HEK293 (cell line): ENCODE data around the gene GPR84.

Experiments used
- CTCF ChIA-PET: fragments of 350-600 bp; formaldehyde crosslinking; extraction: SDS; loops from one replicate; lab custom pipeline; 2021; ENCODE audit warnings: antibody characterized with exemption; lab: Yijun Ruan, JAX
- POLR2A ChIA-PET: fragments of 300-600 bp; formaldehyde crosslinking; extraction: SDS; loops from one replicate; lab custom pipeline; 2020; ENCODE audit warnings: antibody characterized with exemption, inconsistent platforms; lab: Yijun Ruan, JAX
- H3K27ac ChIP-seq: fragments of 200-500 bp; sonication (Bioruptor generic); 2 replicates; pipeline ENCODE4 v1.5.1; 2014; ENCODE audit warnings: low read depth, low read length, control low read depth, inconsistent platforms; ENCODE audit errors: extremely low read depth
- H3K36me3 ChIP-seq, 2 experiments: fragments of 200-500 bp in 1 of 2; sonication (Bioruptor generic) in 1 of 2; 1 replicate in 1 of 2; 2 replicates in 1 of 2; pipeline ENCODE4 v1.5.1; 2014 to 2017; ENCODE audit warnings: inconsistent platforms in 2 of 2, low read length in 2 of 2; ENCODE audit not compliant: control insufficient read depth in 2 of 2, insufficient read depth in 1 of 2
- H3K4me1 ChIP-seq: fragments of 200-500 bp; sonication (Bioruptor generic); 2 replicates; pipeline ENCODE4 v1.5.1; 2014; ENCODE audit warnings: mild to moderate bottlenecking, low read length, inconsistent platforms; ENCODE audit not compliant: control insufficient read depth, insufficient read depth
- H3K4me3 ChIP-seq: 2 replicates; pipeline ENCODE4 v1.5.1; 2011; ENCODE audit warnings: low read depth, mild to moderate bottlenecking, control low read depth, low read length, moderate library complexity
- H3K9me3 ChIP-seq: fragments of 200-500 bp; sonication (Bioruptor generic); 2 replicates; pipeline ENCODE4 v1.5.1; 2014; ENCODE audit warnings: low read depth, low read length, inconsistent platforms; ENCODE audit not compliant: control insufficient read depth, insufficient read depth
- FEZF1 ChIP-seq: fragments of 450-650 bp; formaldehyde crosslinking; IDR thresholded peaks from 2 replicates; pipeline ENCODE4 v1.5.1; 2016; ENCODE audit warnings: missing biosample characterization, missing genetic modification characterization
- HOXA7 ChIP-seq: sonication (generic); formaldehyde crosslinking; IDR thresholded peaks from 2 replicates; pipeline ENCODE4 v1.8.1; 2022; ENCODE audit warnings: missing genetic modification reagents, borderline replicate concordance
- KLF10 ChIP-seq: fragments of 450-650 bp; IDR thresholded peaks from 2 replicates; pipeline ENCODE4 v1.5.1; 2018; ENCODE audit warnings: missing biosample characterization, mild to moderate bottlenecking, missing genetic modification characterization
- KLF8 ChIP-seq: fragments of 450-650 bp; formaldehyde crosslinking; IDR thresholded peaks from 2 replicates; pipeline ENCODE4 v1.5.1; 2016; ENCODE audit warnings: missing biosample characterization, missing genetic modification characterization
- MZF1 ChIP-seq: fragments of 450-650 bp; formaldehyde crosslinking; IDR thresholded peaks from 2 replicates; pipeline ENCODE4 v1.5.1; 2017; ENCODE audit warnings: missing biosample characterization, missing genetic modification characterization, borderline replicate concordance
- REPIN1 ChIP-seq: fragments of 450-650 bp; formaldehyde crosslinking; IDR thresholded peaks from 2 replicates; pipeline ENCODE4 v1.5.1; 2017; ENCODE audit warnings: missing biosample characterization, missing genetic modification characterization, low read depth
- ZBTB1 ChIP-seq: fragments of 450-650 bp; formaldehyde crosslinking; IDR thresholded peaks from 2 replicates; pipeline ENCODE4 v1.5.1; 2016; ENCODE audit warnings: missing biosample characterization, missing genetic modification characterization
- ZFP3 ChIP-seq: fragments of 450-650 bp; formaldehyde crosslinking; IDR thresholded peaks from 2 replicates; pipeline ENCODE4 v1.5.1; 2016; ENCODE audit warnings: low read depth, missing biosample characterization, missing genetic modification characterization
- ZNF10 ChIP-seq: fragments of 450-650 bp; formaldehyde crosslinking; IDR thresholded peaks from 2 replicates; pipeline ENCODE4 v1.5.1; 2017; ENCODE audit warnings: missing biosample characterization, missing genetic modification characterization
- ZNF114 ChIP-seq: fragments of 450-650 bp; formaldehyde crosslinking; IDR thresholded peaks from 2 replicates; pipeline ENCODE4 v1.5.0; 2017; ENCODE audit warnings: missing biosample characterization, missing genetic modification characterization
- ZNF155 ChIP-seq: fragments of 450-650 bp; formaldehyde crosslinking; IDR thresholded peaks from 2 replicates; pipeline ENCODE4 v1.5.1; 2016; ENCODE audit warnings: missing biosample characterization, missing genetic modification characterization
- ZNF18 ChIP-seq: fragments of 450-650 bp; formaldehyde crosslinking; IDR thresholded peaks from 2 replicates; pipeline ENCODE4 v1.5.1; 2016; ENCODE audit warnings: missing biosample characterization, missing genetic modification characterization
- ZNF23 ChIP-seq: fragments of 450-650 bp; formaldehyde crosslinking; IDR thresholded peaks from 2 replicates; pipeline ENCODE4 v1.5.1; 2016; ENCODE audit warnings: missing biosample characterization, missing genetic modification characterization, borderline replicate concordance
- ZNF266 ChIP-seq: fragments of 450-650 bp; formaldehyde crosslinking; IDR thresholded peaks from 2 replicates; pipeline ENCODE4 v1.5.1; 2016; ENCODE audit warnings: missing biosample characterization, missing genetic modification characterization, low read depth
- ZNF292 ChIP-seq: fragments of 450-650 bp; formaldehyde crosslinking; IDR thresholded peaks from 2 replicates; pipeline ENCODE4 v1.5.1; 2016; ENCODE audit warnings: low read depth, missing biosample characterization, missing genetic modification characterization, borderline replicate concordance
- ZNF350 ChIP-seq: fragments of 450-650 bp; formaldehyde crosslinking; IDR thresholded peaks from 2 replicates; pipeline ENCODE4 v1.5.0; 2017; ENCODE audit warnings: missing biosample characterization, mild to moderate bottlenecking, missing genetic modification characterization
- ZNF354C ChIP-seq: fragments of 450-650 bp; formaldehyde crosslinking; IDR thresholded peaks from 2 replicates; pipeline ENCODE4 v1.5.1; 2016; ENCODE audit warnings: missing biosample characterization, missing genetic modification characterization, low read depth, borderline replicate concordance
- ZNF571 ChIP-seq: fragments of 450-650 bp; formaldehyde crosslinking; IDR thresholded peaks from 2 replicates; pipeline ENCODE4 v1.5.0; 2017; ENCODE audit warnings: missing biosample characterization, missing genetic modification characterization
- ZNF585B ChIP-seq: fragments of 450-650 bp; formaldehyde crosslinking; IDR thresholded peaks from 2 replicates; pipeline ENCODE4 v1.5.1; 2016; ENCODE audit warnings: missing biosample characterization, missing genetic modification characterization
- ZNF596 ChIP-seq: fragments of 450-650 bp; IDR thresholded peaks from 2 replicates; pipeline ENCODE4 v1.5.0; 2018; ENCODE audit warnings: missing biosample characterization, mild to moderate bottlenecking, missing genetic modification characterization, moderate library complexity
- TF ChIP-seq, protein P1 (sequence below): fragments of 450-650 bp; IDR thresholded peaks from 2 replicates; pipeline ENCODE4 v1.5.1; 2018; ENCODE audit warnings: missing biosample characterization, missing genetic modification characterization
- TF ChIP-seq, protein P2 (sequence below): fragments of 450-650 bp; formaldehyde crosslinking; IDR thresholded peaks from 2 replicates; pipeline ENCODE4 v1.5.1; 2016; ENCODE audit warnings: missing biosample characterization, missing genetic modification characterization

The GPR84 gene

DNA sequence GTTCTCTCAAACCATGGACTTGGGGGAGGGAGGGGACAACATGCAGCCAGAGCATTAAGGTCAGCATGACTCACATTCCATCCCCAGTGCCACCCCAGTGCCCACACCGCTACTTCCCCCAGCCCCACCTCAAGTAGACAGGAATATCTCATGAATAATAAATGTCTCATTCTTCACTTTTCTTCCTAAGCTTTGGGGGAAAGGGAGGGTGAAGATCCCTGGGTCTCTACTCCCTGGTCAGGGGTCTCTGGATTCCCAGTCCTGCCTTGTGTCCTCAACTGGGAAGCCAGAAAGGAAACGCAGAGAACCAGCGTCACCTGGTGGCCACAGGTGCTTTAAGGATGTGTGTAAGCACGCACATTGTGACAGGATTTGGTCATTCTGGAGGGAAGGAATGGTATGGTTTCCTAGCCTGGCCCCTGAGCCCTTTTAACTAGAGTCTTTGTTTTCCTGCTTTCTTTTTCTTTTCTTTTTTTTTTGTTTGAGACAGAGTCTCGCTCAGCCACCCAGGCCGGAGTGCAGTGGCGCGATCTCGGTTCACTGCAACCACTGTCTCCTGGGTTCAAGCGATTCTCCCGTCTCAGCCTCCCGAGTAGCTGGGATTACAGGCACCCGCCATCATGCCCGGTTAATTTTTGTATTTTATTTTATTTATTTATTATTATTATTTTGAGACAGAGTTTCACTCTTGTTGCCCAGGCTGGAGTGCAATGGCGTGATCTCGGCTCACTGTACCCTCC lies 3.4 kb downstream of the GPR84 start (continued):
- no peak for TF ChIP-seq ZNF571
- TF ChIP-seq MZF1 (tag by site-specific recombination) = no peak

DNA sequence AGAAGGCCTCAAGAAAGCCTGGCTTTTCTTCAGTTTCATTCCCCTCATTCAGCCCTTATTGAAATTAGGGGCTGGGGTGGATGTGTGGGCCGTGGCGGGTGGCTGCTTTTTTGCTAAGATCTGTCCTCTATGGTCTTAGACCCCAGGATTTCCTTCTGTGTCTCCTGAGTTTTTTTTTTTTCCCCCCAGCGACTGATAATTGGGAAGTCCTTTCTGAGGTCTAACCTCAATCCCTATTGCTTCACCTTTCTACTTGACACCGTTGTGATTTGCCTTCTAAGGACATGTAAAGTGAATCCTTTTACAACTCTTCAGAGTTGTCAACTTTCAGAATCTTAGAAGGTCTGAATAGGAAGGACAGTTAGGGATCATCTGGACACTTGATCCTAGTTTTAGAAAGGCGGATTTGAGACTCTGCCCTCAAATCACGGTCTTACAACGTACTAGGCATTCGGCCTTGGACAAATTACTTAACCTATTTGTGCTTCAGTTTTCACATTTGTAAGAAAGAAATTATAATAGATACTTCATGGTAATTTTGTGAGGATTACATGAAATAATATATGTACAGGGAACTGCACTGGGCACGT lies 4.4 kb downstream of the GPR84 start:
- H3K4me1 ChIP-seq = peaks cover 12% of the 10 kb centered on the region
- H3K4me3 ChIP-seq = peak overlapping the region; percentile 33
- peak overlapping the region; percentile 80 for H3K27ac ChIP-seq
- no peaks in the 10 kb centered on the region for H3K36me3 ChIP-seq
- H3K9me3 ChIP-seq = no peaks in the 10 kb centered on the region
- TF ChIP-seq KLF10 (tag by site-specific recombination) = no peak
- no peak for TF ChIP-seq ZNF585B (tag by site-specific recombination)
- TF ChIP-seq ZFP3 (tag by site-specific recombination) = no peak
- no peak for TF ChIP-seq ZNF18 (tag by site-specific recombination)
- no peak for TF ChIP-seq ZNF354C (tag by site-specific recombination)
- TF ChIP-seq, protein P1, sequence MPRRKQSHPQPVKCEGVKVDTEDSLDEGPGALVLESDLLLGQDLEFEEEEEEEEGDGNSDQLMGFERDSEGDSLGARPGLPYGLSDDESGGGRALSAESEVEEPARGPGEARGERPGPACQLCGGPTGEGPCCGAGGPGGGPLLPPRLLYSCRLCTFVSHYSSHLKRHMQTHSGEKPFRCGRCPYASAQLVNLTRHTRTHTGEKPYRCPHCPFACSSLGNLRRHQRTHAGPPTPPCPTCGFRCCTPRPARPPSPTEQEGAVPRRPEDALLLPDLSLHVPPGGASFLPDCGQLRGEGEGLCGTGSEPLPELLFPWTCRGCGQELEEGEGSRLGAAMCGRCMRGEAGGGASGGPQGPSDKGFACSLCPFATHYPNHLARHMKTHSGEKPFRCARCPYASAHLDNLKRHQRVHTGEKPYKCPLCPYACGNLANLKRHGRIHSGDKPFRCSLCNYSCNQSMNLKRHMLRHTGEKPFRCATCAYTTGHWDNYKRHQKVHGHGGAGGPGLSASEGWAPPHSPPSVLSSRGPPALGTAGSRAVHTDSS (tag by site-specific recombination) = no peak
- no peak for TF ChIP-seq FEZF1 (tag by site-specific recombination)
- TF ChIP-seq ZNF114 (tag by site-specific recombination) = no peak
- TF ChIP-seq ZNF266 = no peak
- TF ChIP-seq ZNF10 (tag by site-specific recombination) = peak; percentile 93
- TF ChIP-seq ZNF350 (tag by site-specific recombination) = no peak
- no peak for TF ChIP-seq ZNF596
- TF ChIP-seq KLF8 (tag by site-specific recombination) = no peak
- no peak for TF ChIP-seq ZNF23
- TF ChIP-seq ZBTB1 (tag by site-specific recombination) = 0 out of 2 replicates have a peak, but pooled peaks have one; percentile 2
- TF ChIP-seq, protein P2, sequence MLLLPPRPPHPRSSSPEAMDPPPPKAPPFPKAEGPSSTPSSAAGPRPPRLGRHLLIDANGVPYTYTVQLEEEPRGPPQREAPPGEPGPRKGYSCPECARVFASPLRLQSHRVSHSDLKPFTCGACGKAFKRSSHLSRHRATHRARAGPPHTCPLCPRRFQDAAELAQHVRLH (tag by site-specific recombination) = peak; percentile 51; the same call in 1 of the 2 replicates
- TF ChIP-seq ZNF292 (tag by site-specific recombination) = no peak
- TF ChIP-seq REPIN1 (tag by site-specific recombination) = no peak
- no peak for TF ChIP-seq ZNF155 (tag by site-specific recombination)
- TF ChIP-seq HOXA7 (CRISPR knock-in tag) = no peak
- CTCF ChIA-PET = interaction anchor here (0.5 to 8.8 kb wide), 25 partner anchors 9 to 351 kb away, joined by 3 to 137 read pairs (median 8); partner anchors contain the start of genes COPZ1, HOXC8 and NFE2
- POLR2A ChIA-PET = interaction anchor here (0.7 to 4.1 kb wide), 21 partner anchors 8 to 343 kb away, joined by 3 to 32 read pairs (median 4); partner anchors contain the start of genes CBX5, COPZ1, HNRNPA1 and NFE2
